22Rv1 (cell line): Measurements from ENCODE around the gene DEFB132.

Experiments
- CTCF ChIP-seq: fragments of 450-650 bp; IDR thresholded peaks from 2 replicates; pipeline ENCODE4 v1.5.1; 2017; ENCODE audit warnings: mild to moderate bottlenecking
- ZFX ChIP-seq: fragments of 450-650 bp; IDR thresholded peaks from 2 replicates; pipeline ENCODE4 v1.6.1; 2017; ENCODE audit warnings: antibody characterized with exemption, borderline replicate concordance

- TF ChIP-seq CTCF (no peak), ZFX (no peak)
These were observed 36.2 kb upstream of the DEFB132 start for GRCh38 chr20:221258-221830.
